SK-N-SH (cell line): ENCODE measurements around the gene CENPX. TPM values are rescaled to one million over a fixed set of nuclear protein-coding genes. Genes with fewer than 3 reads are reported as not detected.

Experiments
- CTCF ChIA-PET: fragments of 300-600, 350-600 bp; formaldehyde crosslinking; extraction: SDS; loops from one replicate; lab custom pipeline; 2021; lab: Yijun Ruan, JAX
- POLR2A ChIA-PET: fragments of 350-600 bp; sonication (Branson Sonifier 250); formaldehyde crosslinking; extraction: SDS; loops from one replicate; lab custom pipeline; 2020; ENCODE audit warnings: antibody characterized with exemption, inconsistent platforms; lab: Yijun Ruan, JAX
- DNase-seq: peaks from one replicate; pipeline ENCODE4 v3.0.0; 2012
- H2AFZ ChIP-seq: fragments of 200-600 bp; sonication (generic); 2 replicates; pipeline ENCODE4 v1.8.1; 2016; ENCODE audit warnings: antibody characterized with exemption, mild to moderate bottlenecking, low read depth
- H3F3A ChIP-seq: fragments of 200-600 bp; sonication (generic); replicated peaks from 2 replicates; pipeline ENCODE3; 2016; ENCODE audit warnings: antibody characterized with exemption, mild to moderate bottlenecking; ENCODE audit not compliant: insufficient read depth
- H3K27ac ChIP-seq, 2 experiments: fragments of 200-500 bp in 1 of 2; fragments of 200-600 bp in 1 of 2; sonication (Bioruptor generic) in 1 of 2; sonication (generic), shearing (Covaris generic) in 1 of 2; 2 replicates each; pipeline versions ENCODE4 v1.5.1 to v1.6.1; 2014 to 2016; ENCODE audit warnings: low read depth in 2 of 2, inconsistent platforms in 1 of 2, low read length in 1 of 2, mild to moderate bottlenecking in 1 of 2, mixed read lengths in 1 of 2
- H3K27me3 ChIP-seq: fragments of 200-600 bp; sonication (generic), shearing (Covaris generic); 2 replicates; pipeline ENCODE4 v1.6.1; 2016; ENCODE audit warnings: mixed run types; ENCODE audit not compliant: insufficient read depth
- H3K36me3 ChIP-seq, 2 experiments: fragments of 200-500 bp in 1 of 2; fragments of 200-600 bp in 1 of 2; sonication (Bioruptor generic) in 1 of 2; sonication (generic) in 1 of 2; replicated peaks in 1 of 2; 2 replicates each; pipeline versions ENCODE3 to v1.5.1; 2014 to 2016; ENCODE audit warnings: low read length in 1 of 2, mild to moderate bottlenecking in 1 of 2; ENCODE audit not compliant: insufficient read depth in 2 of 2, control insufficient read depth in 1 of 2
- H3K4me1 ChIP-seq, 2 experiments: fragments of 200-500 bp in 1 of 2; fragments of 200-600 bp in 1 of 2; sonication (Bioruptor generic) in 1 of 2; sonication (generic), shearing (Covaris generic) in 1 of 2; 2 replicates each; pipeline versions ENCODE4 v1.5.1 to v1.6.1; 2014 to 2016; ENCODE audit warnings: low read depth in 1 of 2, low read length in 1 of 2, mixed run types in 1 of 2; ENCODE audit not compliant: insufficient read depth in 2 of 2, control insufficient read depth in 1 of 2
- H3K4me2 ChIP-seq: fragments of 200-600 bp; sonication (generic), shearing (Covaris generic); 2 replicates; pipeline ENCODE4 v1.6.1; 2017; ENCODE audit warnings: mixed run types
- H3K4me3 ChIP-seq, 2 experiments: fragments of 200-500 bp in 1 of 2; fragments of 200-600 bp in 1 of 2; sonication (Bioruptor generic) in 1 of 2; sonication (generic), shearing (Covaris generic) in 1 of 2; 2 replicates each; pipeline versions ENCODE4 v1.5.1 to v1.8.1; 2014 to 2016; ENCODE audit warnings: low read depth in 2 of 2, inconsistent platforms in 1 of 2, low read length in 1 of 2, mild to moderate bottlenecking in 1 of 2, mixed read lengths in 1 of 2, moderate library complexity in 1 of 2
- H3K79me2 ChIP-seq: fragments of 200-600 bp; sonication (generic); 2 replicates; pipeline ENCODE4 v1.8.1; 2017; ENCODE audit warnings: mild to moderate bottlenecking; ENCODE audit not compliant: insufficient read depth
- H3K9ac ChIP-seq: fragments of 200-600 bp; sonication (generic); 2 replicates; pipeline ENCODE4 v1.6.1; 2017; ENCODE audit warnings: mixed run types
- H3K9me2 ChIP-seq: fragments of 200-600 bp; sonication (generic); 2 replicates; pipeline ENCODE4 v1.6.1; 2017; ENCODE audit warnings: mixed run types
- H3K9me3 ChIP-seq: fragments of 200-600 bp; sonication (generic); 2 replicates; pipeline ENCODE4 v1.6.1; 2017; ENCODE audit warnings: mixed run types, mild to moderate bottlenecking, moderate library complexity
- H4K20me1 ChIP-seq: fragments of 200-600 bp; sonication (generic); 2 replicates; pipeline ENCODE4 v1.6.1; 2017; ENCODE audit warnings: mild to moderate bottlenecking, mixed run types; ENCODE audit not compliant: insufficient read depth
- ELF1 ChIP-seq: IDR thresholded peaks from 2 replicates; pipeline ENCODE4 v1.4.0; 2012
- EP300 ChIP-seq, 2 experiments: IDR thresholded peaks; 2 replicates each; pipeline versions ENCODE4 v1.4.0 to v1.6.1; 2012; ENCODE audit warnings: borderline replicate concordance in 1 of 2, low read depth in 1 of 2, low read length in 1 of 2
- EZH2phosphoT487 ChIP-seq: fragments of 200-600 bp; sonication (generic); IDR thresholded peaks from 2 replicates; pipeline ENCODE4 v1.6.1; 2017; ENCODE audit warnings: low read depth, mixed run types, mild to moderate bottlenecking, antibody characterized with exemption, moderate library complexity, borderline replicate concordance
- FOXJ3 ChIP-seq: sonication (generic); formaldehyde crosslinking; IDR thresholded peaks from 2 replicates; pipeline ENCODE4 v1.5.1; 2020; ENCODE audit warnings: mild to moderate bottlenecking, missing genetic modification reagents
- FOXM1 ChIP-seq: IDR thresholded peaks from 2 replicates; pipeline ENCODE4 v1.4.0; 2012; ENCODE audit warnings: low read depth, mild to moderate bottlenecking
- MEF2A ChIP-seq: IDR thresholded peaks from 2 replicates; pipeline ENCODE4 v1.4.0; 2012; ENCODE audit warnings: low read depth, borderline replicate concordance
- MXI1 ChIP-seq: IDR thresholded peaks from 2 replicates; pipeline ENCODE4 v1.6.1; 2012; ENCODE audit warnings: mild to moderate bottlenecking, low read depth, low read length, improper control_type of control experiment
- NRF1 ChIP-seq: IDR thresholded peaks from 2 replicates; pipeline ENCODE4 v1.6.1; 2012; ENCODE audit warnings: low read depth, mild to moderate bottlenecking, low read length
- POLR2AphosphoS5 ChIP-seq: IDR thresholded peaks from 2 replicates; pipeline ENCODE4 v1.6.1; 2012; ENCODE audit warnings: low read depth, low read length
- RAD21 ChIP-seq: IDR thresholded peaks from 2 replicates; pipeline ENCODE4 v1.6.1; 2012; ENCODE audit warnings: mild to moderate bottlenecking, low read length
- RCOR1 ChIP-seq: fragments of 150-350 bp; IDR thresholded peaks from 2 replicates; pipeline ENCODE4 v1.6.1; 2017; ENCODE audit warnings: antibody characterized with exemption, low read length
- REST ChIP-seq: IDR thresholded peaks from 2 replicates; pipeline ENCODE4 v1.6.1; 2012; ENCODE audit warnings: mild to moderate bottlenecking, low read depth, low read length, moderate library complexity
- SMC3 ChIP-seq: IDR thresholded peaks from 2 replicates; pipeline ENCODE4 v1.6.1; 2012; ENCODE audit warnings: low read depth, low read length, improper control_type of control experiment
- TAF1 ChIP-seq: IDR thresholded peaks from 2 replicates; pipeline ENCODE4 v1.6.1; 2012; ENCODE audit warnings: low read depth, mild to moderate bottlenecking, low read length, moderate library complexity, borderline replicate concordance
- WGBS: methylation state at CpG from one replicate; pipeline ENCODE4 v1.1.6; 2017; ENCODE audit warnings: low lambda C conversion rate; 5-methylcytosine and 5-hydroxymethylcytosine counted together
- polyA plus RNA-seq, 3 experiments: library from polyadenylated mRNA; depleted of rRNA; stranded (reverse); fragments of >200 nt; gene quantifications; 2 replicates each; pipeline ENCODE4 v1.2.3, GENCODE V29; 2012
- TF ChIP-seq, protein P1 (sequence below): IDR thresholded peaks from 2 replicates; pipeline ENCODE4 v1.4.0; 2012; ENCODE audit warnings: low read depth, borderline replicate concordance
- TF ChIP-seq, protein P2 (sequence below): IDR thresholded peaks from 2 replicates; pipeline ENCODE4 v1.4.0; 2012; ENCODE audit warnings: low read depth, borderline replicate concordance
- TF ChIP-seq, protein P3 (sequence below): IDR thresholded peaks from 2 replicates; pipeline ENCODE4 v1.4.0; 2012; ENCODE audit warnings: low read depth

Gene CENPX
- polyA plus RNA-seq, 1 of the 3 experiments (the other 2 are of a cell fraction): 255 TPM

DNA sequence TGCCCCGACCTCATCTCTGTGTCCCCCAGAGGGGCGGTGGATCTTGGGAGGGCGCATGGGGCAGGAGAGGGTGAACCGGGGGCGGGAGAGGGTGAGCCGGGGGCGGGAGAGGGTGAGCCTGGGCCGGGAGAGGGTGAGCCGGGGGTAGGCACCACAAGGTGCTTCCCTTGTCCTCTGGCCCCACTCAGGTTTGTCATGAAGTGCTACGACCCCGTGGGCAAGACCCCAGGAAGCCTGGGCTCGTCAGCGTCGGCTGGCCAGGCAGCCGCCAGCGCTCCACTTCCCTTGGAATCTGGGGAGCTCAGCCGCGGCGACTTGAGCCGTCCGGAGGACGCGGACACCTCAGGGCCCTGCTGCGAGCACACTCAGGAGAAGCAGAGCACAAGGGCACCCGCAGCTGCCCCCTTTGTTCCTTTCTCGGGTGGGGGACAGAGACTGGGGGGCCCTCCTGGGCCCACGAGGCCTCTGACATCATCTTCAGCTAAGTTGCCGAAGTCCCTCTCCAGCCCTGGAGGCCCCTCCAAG, 26.4 kb downstream of the CENPX start:
- CTCF ChIA-PET: interaction anchor here (1.3 to 6.3 kb wide), 4 partner anchors 9 to 35 kb away, joined by 3 to 56 read pairs (median 24); partner anchors contain the start of genes CENPX and NOTUM
- no peaks in the 10 kb centered on the region for H4K20me1 ChIP-seq
- WGBS: 95% methylated on average over 25 of the region's 28 CpGs

More for the DNA sequence above, 26.4 kb downstream of the CENPX start:
- Histone ChIP-seq H3K9me3 (no peaks in the 10 kb centered on the region), H3K4me1 (peaks cover 0 to 16% of the 10 kb centered on the region in 2 experiments; a peak in 1 of 4 replicates), H3K79me2 (peaks cover 11% of the 10 kb centered on the region), H3K9ac (no peak overlapping the region), H3K4me3 (no peak overlapping the region), H2AFZ (no peak overlapping the region), H3K27me3 (no peaks in the 10 kb centered on the region), H3K9me2 (no peaks in the 10 kb centered on the region), H3K27ac (no peak overlapping the region), H3F3A (no peaks in the 10 kb centered on the region), H3K36me3 (peaks cover 0 to 9% of the 10 kb centered on the region in 2 experiments), H3K4me2 (no peak overlapping the region)
- DNase-seq: no peak
- POLR2A ChIA-PET: interaction anchor here (0.8 kb wide), 1 partner anchor 19 kb away, joined by 3 read pairs; no protein-coding TSS in a partner anchor
- TF ChIP-seq TAF1 (no peak), NRF1 (no peak), RAD21 (no peak), FOXM1 (no peak), RCOR1 (no peak), SMC3 (no peak), MEF2A (no peak), FOXJ3 (CRISPR knock-in tag) (no peak), EZH2phosphoT487 (no peak), ELF1 (no peak), EP300 (IDR thresholded peaks at IDR 0.05; ENCODE audit: borderline replicate concordance in 1 of 2, low read depth in 1 of 2, low read length in 1 of 2) (no peak), REST (no peak), POLR2AphosphoS5 (no peak), MXI1 (no peak)
- TF ChIP-seq, protein P1, sequence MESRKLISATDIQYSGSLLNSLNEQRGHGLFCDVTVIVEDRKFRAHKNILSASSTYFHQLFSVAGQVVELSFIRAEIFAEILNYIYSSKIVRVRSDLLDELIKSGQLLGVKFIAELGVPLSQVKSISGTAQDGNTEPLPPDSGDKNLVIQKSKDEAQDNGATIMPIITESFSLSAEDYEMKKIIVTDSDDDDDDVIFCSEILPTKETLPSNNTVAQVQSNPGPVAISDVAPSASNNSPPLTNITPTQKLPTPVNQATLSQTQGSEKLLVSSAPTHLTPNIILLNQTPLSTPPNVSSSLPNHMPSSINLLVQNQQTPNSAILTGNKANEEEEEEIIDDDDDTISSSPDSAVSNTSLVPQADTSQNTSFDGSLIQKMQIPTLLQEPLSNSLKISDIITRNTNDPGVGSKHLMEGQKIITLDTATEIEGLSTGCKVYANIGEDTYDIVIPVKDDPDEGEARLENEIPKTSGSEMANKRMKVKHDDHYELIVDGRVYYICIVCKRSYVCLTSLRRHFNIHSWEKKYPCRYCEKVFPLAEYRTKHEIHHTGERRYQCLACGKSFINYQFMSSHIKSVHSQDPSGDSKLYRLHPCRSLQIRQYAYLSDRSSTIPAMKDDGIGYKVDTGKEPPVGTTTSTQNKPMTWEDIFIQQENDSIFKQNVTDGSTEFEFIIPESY: no peak
- TF ChIP-seq, protein P2, sequence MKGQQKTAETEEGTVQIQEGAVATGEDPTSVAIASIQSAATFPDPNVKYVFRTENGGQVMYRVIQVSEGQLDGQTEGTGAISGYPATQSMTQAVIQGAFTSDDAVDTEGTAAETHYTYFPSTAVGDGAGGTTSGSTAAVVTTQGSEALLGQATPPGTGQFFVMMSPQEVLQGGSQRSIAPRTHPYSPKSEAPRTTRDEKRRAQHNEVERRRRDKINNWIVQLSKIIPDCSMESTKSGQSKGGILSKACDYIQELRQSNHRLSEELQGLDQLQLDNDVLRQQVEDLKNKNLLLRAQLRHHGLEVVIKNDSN: no peak
- TF ChIP-seq, protein P3, sequence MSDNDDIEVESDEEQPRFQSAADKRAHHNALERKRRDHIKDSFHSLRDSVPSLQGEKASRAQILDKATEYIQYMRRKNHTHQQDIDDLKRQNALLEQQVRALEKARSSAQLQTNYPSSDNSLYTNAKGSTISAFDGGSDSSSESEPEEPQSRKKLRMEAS: no peak
